NCI-H1105 (cell line): ENCODE results near the gene TNKS1BP1.
"Not testable (repeated sequence)": the region's sequence is repeated elsewhere in the genome, so short reads cannot be mapped to it uniquely, and the experiment has no call there.

Experiments used
- DNase-seq: peaks from one replicate; lab custom pipeline; 2025; lab: John Stamatoyannopoulos, UW

The TNKS1BP1 gene

GRCh38 chr11:57353446-57353845, 28.7 kb upstream of the TNKS1BP1 start:
- DNase-seq: no peak

GRCh38 chr11:57353036-57353435, 28.3 kb upstream of the TNKS1BP1 start:
- no peak for DNase-seq

- DNase-seq: no peak
Observed at GRCh38 chr11:57349491-57350274, 24.9 kb upstream of the TNKS1BP1 start.

GRCh38 chr11:57348636-57349313, 24.0 kb upstream of the TNKS1BP1 start:
- DNase-seq: no peak

- DNase-seq: no peak
Observed at GRCh38 chr11:57348052-57348451, 23.3 kb upstream of the TNKS1BP1 start.

GRCh38 chr11:57347336-57347735, 22.6 kb upstream of the TNKS1BP1 start:
- DNase-seq: no peak

- DNase-seq: peak; percentile 63
Observed at GRCh38 chr11:57345555-57346211, 20.9 kb upstream of the TNKS1BP1 start.

- no peak for DNase-seq
Observed at GRCh38 chr11:57344826-57345225, 20.1 kb upstream of the TNKS1BP1 start.

- DNase-seq: no peak
Observed at GRCh38 chr11:57343825-57344224, 19.1 kb upstream of the TNKS1BP1 start.

GRCh38 chr11:57342702-57343101, 17.9 kb upstream of the TNKS1BP1 start:
- no peak for DNase-seq

- no peak for DNase-seq
Observed at GRCh38 chr11:57341250-57341808, 16.6 kb upstream of the TNKS1BP1 start.

GRCh38 chr11:57340039-57340615, 15.4 kb upstream of the TNKS1BP1 start:
- DNase-seq: no peak

GRCh38 chr11:57339328-57339727, 14.6 kb upstream of the TNKS1BP1 start:
- DNase-seq: no peak

- DNase-seq: no peak
Observed at GRCh38 chr11:57338142-57338541, 13.4 kb upstream of the TNKS1BP1 start, which contains the start of gene P2RX3. Gene P2RX3 (plus strand): TSS chr11:57338352. CDS start chr11:57338551, 199 bp downstream.

- DNase-seq: not testable (repeated sequence)
Observed at GRCh38 chr11:57336856-57337255, 12.1 kb upstream of the TNKS1BP1 start.

- no peak for DNase-seq
Observed at GRCh38 chr11:57336111-57336666, 11.4 kb upstream of the TNKS1BP1 start.

- peak; percentile 91 for DNase-seq
Observed at GRCh38 chr11:57335343-57336110, 10.8 kb upstream of the TNKS1BP1 start, which contains the start of gene SSRP1. Gene SSRP1 (minus strand): TSS chr11:57335892. CDS start chr11:57335121, 771 bp downstream.

GRCh38 chr11:57335023-57335342, 10.2 kb upstream of the TNKS1BP1 start:
- no peak for DNase-seq

- DNase-seq: no peak
Observed at GRCh38 chr11:57332694-57333440, 8.1 kb upstream of the TNKS1BP1 start.

GRCh38 chr11:57331720-57332119, 7.0 kb upstream of the TNKS1BP1 start:
- no peak for DNase-seq
